Jurkat, Clone E6-1 (cell line): ENCODE data around the gene NAPSA.

Experiments
- DNase-seq: peaks from one replicate; pipeline ENCODE4 v3.0.0-alpha.2; 2011; ENCODE audit warnings: low read depth, low spot score
- H3K4me3 ChIP-seq: 2 replicates; pipeline ENCODE4 v1.5.1; 2011; ENCODE audit warnings: mild to moderate bottlenecking, low read length, control low read depth, moderate library complexity

NAPSA gene

DNA sequence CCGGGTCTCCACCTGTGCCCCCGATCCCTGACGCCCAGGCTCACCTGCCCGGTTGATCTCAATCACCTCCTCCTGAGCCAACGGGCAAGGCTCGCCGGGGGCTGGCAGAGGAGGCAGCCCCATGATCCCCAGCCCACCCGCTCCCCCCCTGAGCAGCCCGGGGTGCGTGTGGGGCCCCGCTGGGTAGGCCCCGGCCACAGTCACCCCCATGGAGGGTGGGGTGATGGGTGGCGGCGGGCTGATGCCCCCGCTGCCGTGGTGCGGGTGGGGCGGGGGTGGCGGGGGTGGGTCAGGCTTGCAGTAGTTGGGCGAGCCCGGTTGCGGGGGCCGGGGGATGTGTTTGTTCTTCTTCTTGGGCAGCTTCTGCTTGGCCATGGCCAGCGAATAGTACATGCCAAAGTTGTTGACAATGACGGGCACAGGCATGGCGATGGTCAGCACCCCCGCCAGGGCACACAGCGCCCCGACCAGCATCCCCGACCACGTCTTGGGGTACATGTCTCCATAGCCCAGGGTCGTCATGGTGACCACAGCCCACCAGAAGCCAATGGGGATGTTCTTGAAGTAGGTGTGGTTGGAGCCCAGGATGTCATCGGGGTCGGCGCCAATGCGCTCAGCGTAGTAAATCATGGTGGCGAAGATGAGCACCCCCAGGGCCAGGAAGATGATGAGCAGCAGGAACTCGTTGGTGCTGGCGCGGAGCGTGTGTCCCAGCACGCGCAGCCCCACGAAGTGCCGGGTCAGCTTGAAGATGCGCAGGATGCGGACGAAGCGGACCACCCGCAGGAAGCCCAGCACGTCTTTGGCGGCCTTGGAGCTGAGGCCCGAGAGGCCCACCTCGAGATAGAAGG lies 42.3 kb downstream of the NAPSA start:
- H3K4me3 ChIP-seq, result no peak overlapping the region
- DNase-seq, result no peak

DNA sequence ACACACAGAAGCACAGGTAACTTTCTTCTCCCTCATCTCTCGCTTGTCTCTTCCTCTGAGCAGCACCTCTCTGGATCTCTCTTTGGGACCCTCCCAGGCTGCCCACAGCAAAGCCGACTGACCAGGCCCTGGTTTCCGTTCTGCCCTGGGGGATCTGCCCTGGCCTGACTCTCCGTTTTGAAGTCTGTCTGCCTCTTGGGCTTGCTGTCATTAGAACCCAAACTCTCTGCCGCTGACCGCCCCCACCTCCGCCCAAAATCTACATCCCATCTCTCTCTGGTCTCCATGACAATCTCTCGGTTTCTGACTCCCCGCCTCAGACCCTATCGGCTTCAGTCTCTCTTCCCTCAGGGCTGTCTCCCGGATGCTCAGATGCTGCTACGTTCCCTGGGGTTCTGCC lies 43.2 kb downstream of the NAPSA start:
- no peak for DNase-seq
- no peak overlapping the region for H3K4me3 ChIP-seq

DNA sequence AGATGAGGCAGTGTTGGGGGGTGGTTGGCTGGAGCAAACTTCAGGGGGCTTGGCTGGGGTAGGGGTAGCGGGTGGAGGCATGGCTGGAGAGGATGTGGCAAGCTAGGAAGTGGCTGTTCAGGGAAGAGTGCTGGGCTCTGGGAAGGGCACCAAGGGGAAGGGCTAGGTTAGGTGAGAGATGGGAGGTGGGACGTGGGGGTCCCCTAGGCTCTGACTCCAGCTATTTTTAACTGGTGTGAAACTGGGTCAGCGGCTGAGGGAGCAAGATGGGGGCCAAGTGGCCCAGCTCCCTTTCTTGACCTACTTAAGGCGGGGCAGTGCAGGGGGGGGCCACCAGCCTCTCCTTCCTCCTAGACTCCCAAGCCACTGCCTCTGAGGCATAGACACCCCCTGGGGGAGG lies 43.6 kb downstream of the NAPSA start:
- no peak overlapping the region for H3K4me3 ChIP-seq
- DNase-seq, result no peak

DNA sequence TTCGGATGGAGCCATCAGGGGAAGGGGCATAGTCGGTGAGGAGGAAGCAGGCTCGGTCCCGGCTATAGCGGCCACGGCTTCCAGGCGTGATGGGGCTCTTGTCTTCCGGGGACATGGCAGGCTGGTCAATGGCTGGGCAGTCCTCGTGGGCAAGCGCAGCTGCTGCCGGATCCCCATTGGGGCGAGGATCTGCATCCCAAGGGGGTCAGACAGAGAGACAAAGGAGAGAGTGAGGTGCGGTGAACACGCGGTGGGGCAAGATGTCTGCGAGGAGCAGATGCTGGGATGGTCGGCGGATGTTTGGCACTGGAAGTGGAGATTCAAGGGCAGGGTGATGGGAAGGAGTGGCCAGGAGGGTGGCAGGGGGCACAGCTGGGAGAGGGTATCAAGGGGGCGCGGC lies 44.8 kb downstream of the NAPSA start:
- no peak overlapping the region for H3K4me3 ChIP-seq
- DNase-seq, result no peak

DNA sequence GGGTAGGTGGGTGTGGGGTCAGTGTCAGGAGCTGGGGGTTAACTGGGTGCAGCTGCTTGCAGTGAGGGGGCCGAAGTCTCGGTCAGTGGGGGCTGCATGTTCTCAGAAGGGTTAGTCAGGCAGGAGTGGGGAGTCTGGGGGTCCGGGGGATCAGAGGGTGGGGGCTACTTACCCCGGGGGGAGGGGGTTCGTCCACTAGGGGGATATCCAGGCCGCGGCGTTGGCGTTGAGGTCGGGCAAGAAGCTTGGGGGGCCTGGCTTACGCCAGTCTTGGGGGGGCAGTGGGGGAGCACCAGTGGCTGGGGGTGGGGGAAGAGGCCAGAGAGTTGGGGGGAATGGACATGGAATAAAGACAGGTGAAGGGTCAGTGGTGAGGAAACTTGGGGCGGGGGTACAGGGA lies 45.4 kb downstream of the NAPSA start:
- no peak for DNase-seq
- H3K4me3 ChIP-seq, result no peak overlapping the region

DNA sequence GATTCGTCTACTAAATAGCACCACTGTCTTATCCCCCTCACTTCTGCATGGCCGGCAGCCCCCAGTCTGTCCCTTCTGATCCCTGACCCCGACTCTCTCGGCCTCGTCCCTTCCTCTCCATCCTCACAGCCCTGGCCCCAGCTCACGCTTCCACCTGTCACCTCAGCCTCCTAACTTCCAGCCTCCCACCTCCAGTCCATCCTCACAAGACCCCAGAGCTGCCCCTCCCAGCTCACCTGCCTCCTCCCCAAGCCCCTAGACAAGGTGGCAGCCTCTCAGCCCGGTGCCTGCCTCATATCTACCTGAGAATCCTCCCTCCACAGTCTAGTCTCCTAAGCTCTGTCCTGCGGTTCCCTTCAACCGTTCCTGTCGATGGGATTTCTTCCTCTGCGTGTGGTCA lies 46.3 kb downstream of the NAPSA start:
- DNase-seq, result no peak
- H3K4me3 ChIP-seq, result no peak overlapping the region

DNA sequence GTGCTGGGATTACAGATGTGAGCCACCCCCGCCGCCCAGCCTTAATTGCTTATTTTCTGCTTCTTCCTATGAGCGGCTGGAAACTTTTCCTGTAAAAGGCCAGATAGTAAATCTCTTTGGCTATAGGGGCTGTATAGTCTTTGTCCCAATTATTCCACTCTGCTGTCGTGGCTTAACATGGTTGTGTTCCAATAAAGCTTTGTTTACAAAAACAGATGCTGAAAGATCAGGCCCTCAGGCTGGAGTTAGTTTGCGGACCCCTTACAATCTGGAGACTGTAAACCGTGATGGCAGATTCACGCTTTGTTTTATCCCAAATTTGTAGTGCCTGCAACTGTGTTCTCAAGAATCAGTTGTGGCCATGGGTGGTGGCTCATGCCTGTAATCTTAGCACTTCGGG lies 47.0 kb downstream of the NAPSA start:
- DNase-seq, result no peak
- H3K4me3 ChIP-seq, result no peak overlapping the region

DNA sequence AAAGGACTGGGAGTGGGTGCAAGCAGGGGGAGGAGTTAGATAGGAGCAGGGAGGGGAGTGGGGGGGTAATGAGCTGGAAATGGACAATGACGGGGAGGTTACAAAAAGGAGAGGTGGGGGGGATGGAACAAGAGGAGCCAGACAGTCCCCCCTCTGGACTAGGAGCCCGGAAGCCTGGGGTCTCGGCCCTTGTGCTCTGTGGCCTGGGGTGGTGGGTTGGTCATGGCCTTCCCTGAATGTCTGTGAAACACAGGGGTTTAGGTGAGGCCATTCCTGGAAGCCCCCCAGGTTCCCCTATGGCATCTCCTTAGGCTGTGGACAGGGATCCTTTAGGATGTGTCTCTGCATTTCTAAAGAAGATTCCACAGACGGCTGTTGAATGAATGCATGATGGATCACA lies 48.3 kb downstream of the NAPSA start:
- DNase-seq, result no peak
- H3K4me3 ChIP-seq, result no peak overlapping the region

DNA sequence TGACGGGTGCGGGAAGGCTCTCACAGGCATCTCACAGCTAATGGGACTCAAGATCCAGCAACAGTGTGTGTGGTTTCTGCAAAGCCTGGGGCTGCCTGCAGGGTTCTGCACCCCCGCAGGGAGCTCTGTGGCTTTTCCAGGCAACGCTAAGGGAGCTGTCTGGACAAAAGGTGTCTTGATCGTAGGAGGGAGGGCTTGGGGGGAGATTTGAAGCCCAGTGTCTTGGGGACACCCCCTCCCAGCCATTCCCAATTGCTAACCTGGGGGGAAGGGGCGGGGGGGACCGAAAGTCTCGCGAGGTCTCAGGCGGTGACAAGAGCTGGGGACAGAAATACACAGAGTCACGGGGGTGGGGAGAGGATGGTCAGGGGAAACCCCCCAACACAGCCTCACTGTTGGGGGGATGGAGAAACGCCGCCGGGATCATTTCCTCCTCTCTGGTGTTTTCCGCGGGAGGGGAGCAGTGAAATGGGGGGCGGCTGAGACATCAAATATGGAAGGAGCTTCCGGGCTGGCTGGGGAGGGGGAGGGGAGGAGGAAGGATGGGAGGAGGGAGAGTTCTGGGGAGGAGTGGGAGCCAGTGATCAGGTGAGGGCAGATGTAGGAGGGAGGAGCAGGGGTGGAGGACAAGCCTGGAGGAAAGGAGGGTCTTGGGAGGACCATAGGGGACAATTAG lies 49.5 kb downstream of the NAPSA start:
- DNase-seq, result peak; percentile 62

DNA sequence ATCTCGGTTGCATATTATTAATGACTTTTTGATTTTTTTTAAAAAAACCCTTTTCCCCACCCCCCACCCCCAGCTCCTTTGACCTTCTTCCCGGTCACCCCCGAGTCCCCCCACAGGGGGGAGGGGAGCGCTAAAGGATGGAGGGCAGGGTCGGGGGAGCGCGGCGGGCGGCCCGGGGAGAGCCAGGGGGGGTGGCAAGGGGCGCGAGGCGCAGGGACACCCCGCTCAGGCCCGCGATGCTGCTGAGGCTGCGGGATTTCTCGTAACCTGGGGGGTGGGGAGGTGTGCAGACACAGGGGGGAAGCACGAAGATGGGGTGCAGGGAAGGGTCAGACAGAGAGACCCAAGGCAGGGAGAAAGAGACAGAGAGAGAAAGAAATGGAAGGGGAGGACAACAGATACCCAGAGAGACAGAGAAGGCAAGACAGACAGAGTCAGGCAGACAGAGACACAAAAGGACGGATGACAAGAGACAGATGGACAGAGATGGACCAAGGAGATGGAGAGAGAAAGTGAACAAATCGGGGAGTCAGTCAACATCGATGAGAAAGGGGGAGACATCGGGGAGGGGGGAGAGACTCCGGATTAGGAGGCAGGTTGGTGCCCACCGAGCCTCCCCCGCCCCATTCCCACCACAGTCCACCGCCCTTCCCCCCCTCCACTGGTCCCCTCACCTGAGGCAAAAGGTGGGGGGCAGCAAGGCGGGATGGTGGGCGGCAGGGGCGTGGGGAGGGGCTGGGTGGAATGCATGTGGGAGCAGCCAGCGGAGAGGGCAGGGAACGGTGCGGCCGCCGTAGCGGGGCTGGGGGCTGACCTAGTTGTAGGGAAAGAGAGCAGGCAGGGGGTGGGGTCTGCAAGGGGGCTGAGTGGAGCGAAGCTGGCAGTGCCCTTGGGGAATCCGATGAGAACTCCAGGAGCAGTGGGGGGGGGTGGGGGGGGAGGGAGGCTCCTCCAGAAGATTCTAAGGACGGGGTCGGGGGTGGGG lies 50.4 kb downstream of the NAPSA start:
- no peak for DNase-seq
- peak overlapping the region; percentile 63 for H3K4me3 ChIP-seq

More for the DNA sequence above, 49.5 kb downstream of the NAPSA start:
- H3K4me3 ChIP-seq, result peak overlapping the region; percentile 63

DNA sequence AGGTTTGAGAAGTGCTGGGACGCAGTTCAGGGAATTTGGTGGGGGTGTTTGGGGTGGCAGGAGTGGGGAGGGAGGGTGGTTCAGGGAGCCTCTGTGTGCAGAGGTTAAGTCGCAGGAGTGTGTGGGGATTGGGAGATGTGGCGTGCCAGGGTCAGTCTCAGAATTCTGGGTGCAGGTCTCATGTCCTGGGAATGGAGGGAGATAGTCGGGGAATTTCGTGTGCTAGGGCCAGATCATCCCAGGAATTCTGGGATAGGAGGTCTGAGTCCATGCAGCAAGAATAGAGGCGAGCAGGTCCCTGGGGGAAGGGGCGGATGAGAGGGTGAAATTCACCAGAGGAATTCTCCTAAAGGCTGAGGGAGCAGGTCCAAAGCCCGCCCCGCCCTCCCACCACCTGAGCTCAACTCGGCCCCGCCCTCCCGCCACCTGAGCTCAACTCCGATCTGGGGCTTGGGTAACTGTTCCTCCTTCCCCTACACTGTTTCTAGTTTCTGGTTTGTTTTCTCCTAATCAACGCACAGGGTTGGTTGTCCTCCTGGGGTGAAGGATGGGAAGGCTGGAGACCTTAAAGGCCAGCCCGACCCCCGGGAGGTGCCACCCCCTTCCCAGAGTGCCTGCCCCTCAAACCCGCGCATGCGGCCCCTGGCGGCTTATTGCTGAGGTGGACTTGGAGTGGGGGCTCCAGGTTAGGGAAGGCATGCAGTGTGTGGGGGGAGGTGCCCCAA lies 51.5 kb downstream of the NAPSA start:
- no peak for DNase-seq
- H3K4me3 ChIP-seq, result no peak overlapping the region

DNA sequence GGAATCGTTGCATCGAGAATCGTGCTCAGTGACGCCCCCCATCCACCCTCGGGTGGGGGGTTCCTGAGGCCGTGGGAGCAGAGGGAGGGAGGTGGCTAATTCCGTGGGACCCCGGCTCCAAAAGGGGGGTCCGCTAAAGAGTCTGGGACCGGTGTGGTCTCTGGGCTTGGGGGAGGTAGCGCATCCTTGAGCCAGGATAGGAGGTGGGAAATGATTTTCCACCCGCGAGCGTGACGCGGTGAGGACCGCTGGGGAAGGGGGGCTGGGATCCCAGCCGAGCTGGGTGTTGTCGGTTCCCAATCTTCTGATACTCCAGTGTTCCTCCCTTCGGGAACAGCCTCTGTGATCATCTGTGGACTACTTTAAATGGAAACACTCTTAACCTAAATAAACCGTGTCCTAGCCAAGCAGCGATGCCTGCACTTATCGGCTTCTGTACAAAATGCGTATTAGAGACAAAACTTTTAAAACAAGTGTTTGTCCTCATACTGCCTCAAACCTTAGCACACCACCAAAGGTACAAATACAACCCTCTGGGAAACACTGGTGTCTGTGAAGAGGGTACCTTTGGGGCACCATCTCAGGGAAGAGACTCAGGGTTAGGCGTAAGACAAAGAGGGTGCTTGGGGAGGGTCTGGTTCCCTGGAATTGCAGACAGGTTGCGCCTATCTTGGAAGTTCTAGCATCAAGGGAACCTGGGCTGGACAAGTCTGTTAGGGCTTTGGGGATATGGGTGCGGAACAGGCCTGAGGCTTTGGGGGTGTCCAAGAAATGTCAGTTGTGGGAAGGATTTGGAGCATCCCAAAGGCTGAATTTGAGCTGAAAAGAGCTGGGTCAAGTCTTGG lies 52.2 kb downstream of the NAPSA start:
- H3K4me3 ChIP-seq, result peak overlapping the region; percentile 80
- DNase-seq, result no peak

DNA sequence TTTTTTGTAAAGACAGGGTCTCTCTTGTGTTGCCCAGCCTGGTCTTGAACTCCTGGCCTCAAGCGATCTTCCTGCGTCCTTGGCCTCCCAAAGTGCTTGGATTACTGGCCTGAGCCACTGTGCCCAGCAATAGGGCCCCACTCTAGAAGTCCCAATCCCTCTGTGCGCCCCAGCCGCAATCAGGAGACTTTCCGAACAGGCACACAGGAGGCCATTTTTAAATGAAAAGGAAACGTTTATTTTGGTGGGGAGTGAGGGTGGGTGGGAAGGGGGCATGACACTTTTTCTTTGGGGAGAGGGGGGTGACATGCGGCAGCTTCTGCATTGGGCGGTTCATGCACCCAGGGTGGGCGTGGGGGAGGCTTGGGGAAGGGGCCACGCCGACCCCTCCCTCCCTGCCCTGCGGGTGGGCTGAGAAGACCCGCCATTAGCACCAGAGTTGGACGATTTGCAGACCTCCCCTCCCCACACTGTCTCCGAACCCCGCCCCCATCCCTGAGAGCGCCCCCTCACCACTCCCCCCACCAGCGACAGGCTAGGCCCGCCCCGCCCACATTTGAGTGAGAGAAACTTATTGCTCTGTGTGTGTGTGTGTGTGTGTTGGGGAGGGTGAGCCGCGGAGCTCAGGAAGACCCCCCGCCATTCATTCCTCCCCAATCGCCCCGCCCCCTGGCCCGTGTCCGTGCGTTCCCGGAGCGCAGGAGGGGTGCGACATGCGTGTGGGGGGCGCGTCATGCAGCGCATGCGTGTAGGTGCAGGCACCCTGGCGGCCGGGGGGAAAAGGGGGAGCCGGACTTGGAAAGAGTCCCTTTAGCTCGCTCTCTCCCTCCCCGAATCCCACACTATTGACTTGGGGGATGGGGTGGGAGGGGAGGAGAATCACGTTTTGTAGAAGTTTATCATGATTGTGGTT lies 53.5 kb downstream of the NAPSA start:
- H3K4me3 ChIP-seq, result peak overlapping the region; percentile 80
- DNase-seq, result peak; percentile 72

DNA sequence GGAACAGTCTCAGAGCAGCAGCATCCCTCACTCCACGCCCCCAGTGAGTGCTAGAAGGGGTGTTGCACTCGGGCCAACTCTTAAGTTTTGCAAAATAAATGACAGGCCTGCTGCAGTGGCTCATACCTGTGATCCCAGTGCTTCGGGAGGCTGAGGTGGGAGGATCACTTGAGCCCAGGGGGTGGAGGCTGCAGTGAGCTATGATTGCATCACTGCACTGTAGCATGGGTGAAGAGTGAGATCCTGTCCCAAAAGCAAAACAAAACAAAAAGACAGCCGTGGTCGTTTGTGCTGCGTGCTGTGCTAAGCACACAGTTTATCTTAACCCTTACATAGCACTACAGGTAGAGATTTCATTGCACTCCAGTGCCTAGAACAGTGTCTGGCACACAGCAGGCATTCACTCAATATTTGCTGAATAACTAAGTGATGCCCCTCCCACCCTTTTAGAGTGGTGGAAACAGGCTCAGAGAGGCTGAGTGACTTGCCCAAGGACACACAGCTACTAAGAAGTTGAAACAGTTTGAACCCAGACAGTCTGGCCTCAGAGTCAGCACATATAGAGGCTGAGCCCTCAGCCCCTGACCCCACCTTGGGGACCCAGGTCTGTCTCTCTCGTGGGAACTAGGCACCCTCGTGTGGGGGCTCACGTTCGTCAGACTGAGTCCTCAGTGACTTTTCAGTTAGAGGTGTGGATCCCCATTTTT lies 54.5 kb downstream of the NAPSA start:
- H3K4me3 ChIP-seq, result no peak overlapping the region

DNA sequence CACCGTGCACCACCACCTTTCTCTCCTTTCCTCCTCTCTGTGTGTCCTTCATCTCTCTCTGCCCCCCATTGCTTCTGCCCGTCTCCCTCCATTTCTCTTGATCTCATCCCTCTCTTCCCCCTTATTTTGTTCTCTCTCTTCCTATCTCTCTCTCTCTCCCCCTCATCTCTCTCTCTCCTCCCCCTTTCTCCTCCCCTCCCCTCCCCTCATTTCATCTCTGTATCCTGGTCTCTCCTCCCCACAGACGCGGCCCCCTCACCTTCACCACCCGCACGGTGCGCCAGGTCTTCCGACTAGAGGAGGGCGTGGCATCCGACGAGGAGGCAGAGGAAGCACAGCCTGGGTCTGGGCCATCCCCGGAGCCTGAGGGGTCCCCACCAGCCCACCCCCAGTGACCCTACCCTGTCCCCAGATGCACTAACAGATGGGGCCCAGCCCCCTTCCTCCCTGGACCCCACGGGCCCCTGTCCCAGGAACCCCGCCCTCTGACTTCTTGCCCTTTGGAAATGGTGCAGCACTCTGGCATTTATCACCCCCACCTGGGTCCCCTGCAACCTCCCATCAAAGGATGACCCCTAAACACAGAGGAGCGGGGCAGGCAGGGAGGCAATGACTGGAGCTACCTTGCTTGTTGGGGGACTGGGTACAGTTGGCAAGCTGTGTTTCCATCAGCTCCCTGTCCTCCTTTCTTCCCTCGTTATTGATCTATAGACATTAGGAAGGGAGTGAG lies 55.9 kb downstream of the NAPSA start:
- no peak for DNase-seq
- no peak overlapping the region for H3K4me3 ChIP-seq

More for the DNA sequence above, 54.5 kb downstream of the NAPSA start:
- DNase-seq, result no peak

DNA sequence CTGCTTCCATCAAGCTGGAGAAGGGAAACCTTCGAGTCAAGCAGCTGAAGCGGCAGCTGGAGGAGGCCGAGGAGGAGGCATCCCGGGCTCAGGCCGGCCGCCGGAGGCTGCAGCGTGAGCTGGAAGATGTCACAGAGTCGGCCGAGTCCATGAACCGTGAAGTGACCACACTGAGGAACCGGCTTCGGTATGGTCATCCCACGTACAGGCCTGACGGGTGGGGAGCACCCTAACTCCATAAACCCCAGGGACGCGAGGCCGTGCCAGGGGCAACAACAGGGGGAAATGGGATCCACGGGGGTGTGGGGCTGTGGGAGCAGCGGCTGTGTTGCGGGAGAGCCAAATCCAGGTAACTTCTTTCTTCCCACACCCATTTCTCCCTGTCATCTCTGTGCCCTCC lies 56.4 kb downstream of the NAPSA start:
- no peak overlapping the region for H3K4me3 ChIP-seq
- DNase-seq, result no peak
